NB4 (cell line): Measurements from ENCODE around the gene CUEDC2.
A peak's percentile ranks its signal among the peaks of the same experiment; 100 is the strongest.

Experiments used
- DNase-seq: peaks from one replicate; pipeline ENCODE4 v3.0.0; 2010; ENCODE audit warnings: low read depth
- H3K4me3 ChIP-seq: one replicate; pipeline ENCODE4 v1.5.1; 2011; ENCODE audit warnings: mild to moderate bottlenecking, low read depth, low read length, moderate library complexity
- CTCF ChIP-seq: IDR thresholded peaks from one replicate; pipeline ENCODE4 v1.5.1; 2012; ENCODE audit warnings: low read depth, low read length
- MAX ChIP-seq: IDR thresholded peaks from 2 replicates; pipeline ENCODE4 v1.6.1; 2011; ENCODE audit warnings: low read depth, low read length
- MYC ChIP-seq: IDR thresholded peaks from 2 replicates; pipeline ENCODE4 v1.6.1; 2011; ENCODE audit warnings: low read depth, low read length
- POLR2A ChIP-seq: IDR thresholded peaks from 2 replicates; pipeline ENCODE4 v1.6.1; 2011; ENCODE audit warnings: mild to moderate bottlenecking; ENCODE audit not compliant: insufficient read length; ENCODE audit errors: extremely low read depth

The CUEDC2 gene

GRCh38 chr10:102432162-102432950, at the start of gene CUEDC2:
CUEDC2 (minus strand) TSS chr10:102432574; CDS start chr10:102425188, 7,386 bp downstream.
- TF ChIP-seq CTCF = no peak
- peak; percentile 90 for TF ChIP-seq POLR2A
- peak; percentile 68; the same call in 1 of the 2 replicates for TF ChIP-seq MAX
- TF ChIP-seq MYC = peak; percentile 81
- peak; percentile 98 for DNase-seq
- H3K4me3 ChIP-seq = peak within 1 kb of the TSS; percentile 71

- no peak for TF ChIP-seq POLR2A
- no peak for TF ChIP-seq CTCF
- TF ChIP-seq MYC = no peak
- no peak for TF ChIP-seq MAX
- DNase-seq = no peak
- H3K4me3 ChIP-seq = no peak overlapping the region
These were observed 48.0 kb upstream of the CUEDC2 start for GRCh38 chr10:102480396-102480795.

GRCh38 chr10:102479651-102480050, 47.3 kb upstream of the CUEDC2 start:
- no peak for DNase-seq
- no peak overlapping the region for H3K4me3 ChIP-seq
- TF ChIP-seq MAX = no peak
- TF ChIP-seq POLR2A = no peak
- TF ChIP-seq CTCF = no peak
- no peak for TF ChIP-seq MYC

- DNase-seq = no peak
- TF ChIP-seq CTCF = no peak
- no peak for TF ChIP-seq MAX
- TF ChIP-seq POLR2A = no peak
- TF ChIP-seq MYC = no peak
These were observed 44.2 kb upstream of the CUEDC2 start for GRCh38 chr10:102476466-102477141.

GRCh38 chr10:102475451-102476040, 43.2 kb upstream of the CUEDC2 start:
- H3K4me3 ChIP-seq = no peak overlapping the region
- no peak for DNase-seq
- TF ChIP-seq CTCF = no peak
- TF ChIP-seq POLR2A = no peak
- no peak for TF ChIP-seq MAX
- TF ChIP-seq MYC = no peak

More at GRCh38 chr10:102476466-102477141, 44.2 kb upstream of the CUEDC2 start:
- H3K4me3 ChIP-seq = no peak overlapping the region
